CD4-positive, alpha-beta T cell treated with Interleukin-6 at 100 ng/mL for 8 hours (primary cell): ENCODE measurements around the gene CCRL2.

Experiments
- DNase-seq: peaks from one replicate; pipeline ENCODE4 v3.0.0-alpha.2; 2020; ENCODE audit warnings: mixed read lengths, low spot score

Gene CCRL2, protein sequence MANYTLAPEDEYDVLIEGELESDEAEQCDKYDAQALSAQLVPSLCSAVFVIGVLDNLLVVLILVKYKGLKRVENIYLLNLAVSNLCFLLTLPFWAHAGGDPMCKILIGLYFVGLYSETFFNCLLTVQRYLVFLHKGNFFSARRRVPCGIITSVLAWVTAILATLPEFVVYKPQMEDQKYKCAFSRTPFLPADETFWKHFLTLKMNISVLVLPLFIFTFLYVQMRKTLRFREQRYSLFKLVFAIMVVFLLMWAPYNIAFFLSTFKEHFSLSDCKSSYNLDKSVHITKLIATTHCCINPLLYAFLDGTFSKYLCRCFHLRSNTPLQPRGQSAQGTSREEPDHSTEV

DNA sequence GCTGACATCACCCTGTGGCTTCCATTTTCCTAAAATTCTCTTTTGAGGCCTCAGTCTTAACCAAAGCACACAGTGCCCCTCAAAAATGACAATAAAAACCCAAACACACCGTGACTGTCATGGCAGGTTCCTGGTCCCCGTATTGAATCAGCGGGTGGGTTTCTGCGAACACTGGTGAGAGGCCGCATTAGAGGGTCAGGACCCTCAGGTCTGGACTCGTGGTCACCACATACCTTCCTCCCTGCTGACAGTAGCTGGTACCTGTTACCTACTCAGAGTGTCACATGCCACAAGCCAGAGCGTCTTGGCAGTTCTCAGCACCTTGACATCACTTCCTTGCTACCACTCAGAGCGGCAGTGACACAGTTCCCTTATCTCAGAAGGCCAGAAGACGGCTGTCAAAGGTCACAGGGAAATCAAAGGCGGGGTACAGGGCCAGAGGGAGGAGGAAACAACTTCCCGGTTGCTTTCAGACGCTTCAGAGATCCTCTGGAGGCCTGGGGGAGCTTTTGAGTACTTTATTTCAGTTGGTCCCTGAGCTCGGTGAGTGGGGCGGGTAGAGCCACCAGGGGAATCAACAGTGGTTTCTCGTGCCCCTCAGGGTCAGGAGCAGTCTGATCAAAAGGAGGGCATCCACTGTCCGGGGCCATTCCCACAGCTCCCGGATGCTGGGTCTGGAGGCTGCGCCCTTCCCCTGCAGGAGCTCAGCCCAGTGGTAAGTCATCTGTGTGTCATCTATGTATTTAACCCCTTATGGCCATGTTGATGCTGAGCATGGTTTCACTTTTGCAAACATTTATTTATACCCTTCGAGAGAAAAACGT lies at the start of gene CCRL2, which contains the start of gene CCR5AS:
Gene CCRL2, plus strand, starts transcription at position 472 of the 824 bp plus-strand sequence. CDS start 821 bp downstream, outside the sequence.
Gene CCR5AS, minus strand, starts transcription at position 279 of the 824 bp plus-strand sequence.
- peak; percentile 32 for DNase-seq

DNA sequence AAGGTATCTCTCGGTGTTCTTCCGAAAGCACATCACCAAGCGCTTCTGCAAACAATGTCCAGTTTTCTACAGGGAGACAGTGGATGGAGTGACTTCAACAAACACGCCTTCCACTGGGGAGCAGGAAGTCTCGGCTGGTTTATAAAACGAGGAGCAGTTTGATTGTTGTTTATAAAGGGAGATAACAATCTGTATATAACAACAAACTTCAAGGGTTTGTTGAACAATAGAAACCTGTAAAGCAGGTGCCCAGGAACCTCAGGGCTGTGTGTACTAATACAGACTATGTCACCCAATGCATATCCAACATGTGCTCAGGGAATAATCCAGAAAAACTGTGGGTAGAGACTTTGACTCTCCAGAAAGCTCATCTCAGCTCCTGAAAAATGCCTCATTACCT lies 48.6 kb upstream of the CCRL2 start:
- no peak for DNase-seq

DNA sequence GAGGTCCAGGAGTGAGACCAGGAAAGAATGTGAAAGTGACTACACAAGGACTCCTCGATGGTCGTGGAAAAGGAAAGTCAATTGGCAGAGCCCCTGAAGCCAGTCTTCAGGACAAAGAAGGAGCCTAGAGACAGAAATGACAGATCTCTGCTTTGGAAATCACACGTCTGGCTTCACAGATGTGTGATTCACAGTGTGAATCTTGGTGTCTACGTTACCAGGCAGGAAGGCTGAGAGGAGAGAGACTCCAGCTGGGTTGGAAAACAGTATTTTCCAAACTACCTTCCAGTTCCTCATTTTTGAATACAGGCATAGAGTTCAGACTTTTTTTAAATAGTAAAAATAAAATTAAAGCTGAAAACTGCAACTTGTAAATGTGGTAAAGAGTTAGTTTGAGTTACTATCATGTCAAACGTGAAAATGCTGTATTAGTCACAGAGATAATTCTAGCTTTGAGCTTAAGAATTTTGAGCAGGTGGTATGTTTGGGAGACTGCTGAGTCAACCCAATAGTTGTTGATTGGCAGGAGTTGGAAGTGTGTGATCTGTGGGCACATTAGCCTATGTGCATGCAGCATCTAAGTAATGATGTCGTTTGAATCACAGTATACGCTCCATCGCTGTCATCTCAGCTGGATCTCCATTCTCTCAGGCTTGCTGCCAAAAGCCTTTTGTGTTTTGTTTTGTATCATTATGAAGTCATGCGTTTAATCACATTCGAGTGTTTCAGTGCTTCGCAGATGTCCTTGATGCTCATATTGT lies 47.1 kb upstream of the CCRL2 start:
- peak; percentile 26 for DNase-seq

DNA sequence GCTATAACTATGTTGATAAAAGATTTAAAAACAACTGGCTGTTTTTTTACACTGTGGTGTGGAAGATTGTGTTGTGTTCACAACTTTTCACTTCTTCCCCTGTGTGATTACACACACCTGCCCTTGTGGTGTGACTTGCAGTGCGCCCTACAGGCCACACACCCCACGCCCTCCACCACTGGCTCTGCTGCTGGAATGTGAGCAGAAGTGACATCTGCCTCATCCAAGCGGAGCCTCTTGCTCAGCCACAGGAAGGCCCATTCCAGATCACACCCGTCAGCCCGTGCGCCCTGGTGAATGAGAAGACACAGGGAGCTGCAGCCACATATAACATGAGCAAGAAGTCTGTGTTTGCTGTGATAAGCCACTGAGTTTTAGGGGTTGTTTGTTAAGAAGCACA lies 46.2 kb upstream of the CCRL2 start:
- no peak for DNase-seq

DNA sequence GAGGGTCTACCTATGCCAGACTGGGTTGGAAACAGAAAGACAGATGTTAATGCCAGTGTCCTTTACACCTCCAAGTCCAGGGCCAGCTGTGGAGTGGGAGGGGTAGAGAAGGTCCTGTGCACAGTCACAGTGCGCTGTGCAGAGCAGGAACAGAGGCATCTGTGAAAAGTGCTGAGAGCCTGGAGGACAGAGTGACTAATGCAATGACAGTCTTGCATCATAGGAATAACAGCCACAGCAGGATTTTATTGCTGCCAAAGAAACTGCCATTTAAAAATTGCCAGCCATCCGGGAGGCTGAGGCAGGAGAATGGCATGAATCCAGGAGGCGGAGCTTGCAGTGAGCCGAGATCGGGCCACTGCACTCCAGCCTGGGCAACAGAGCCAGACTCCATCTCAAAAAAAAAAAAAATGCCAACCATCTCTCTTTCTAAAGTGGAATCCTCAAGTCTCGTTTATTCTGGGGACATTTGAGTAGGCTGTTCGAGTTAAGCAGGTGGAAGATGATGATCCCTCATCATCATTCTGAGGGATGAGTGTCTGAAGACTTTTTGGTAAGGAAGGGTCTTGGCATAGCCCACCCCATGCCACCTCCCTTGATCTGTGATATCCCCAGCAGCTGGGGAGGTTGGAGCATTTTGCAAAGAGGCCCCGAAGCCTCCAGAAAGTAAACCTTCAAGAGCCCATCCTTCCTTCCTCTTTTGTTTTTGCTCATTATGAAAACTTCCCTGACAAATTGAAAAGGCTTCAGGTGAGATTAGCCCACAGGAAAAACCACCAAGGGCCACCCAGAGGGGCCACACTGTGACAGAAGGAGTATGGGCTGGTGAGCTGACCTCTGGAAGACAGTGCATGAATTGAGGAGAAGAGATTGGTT lies 45.4 kb upstream of the CCRL2 start:
- no peak for DNase-seq

DNA sequence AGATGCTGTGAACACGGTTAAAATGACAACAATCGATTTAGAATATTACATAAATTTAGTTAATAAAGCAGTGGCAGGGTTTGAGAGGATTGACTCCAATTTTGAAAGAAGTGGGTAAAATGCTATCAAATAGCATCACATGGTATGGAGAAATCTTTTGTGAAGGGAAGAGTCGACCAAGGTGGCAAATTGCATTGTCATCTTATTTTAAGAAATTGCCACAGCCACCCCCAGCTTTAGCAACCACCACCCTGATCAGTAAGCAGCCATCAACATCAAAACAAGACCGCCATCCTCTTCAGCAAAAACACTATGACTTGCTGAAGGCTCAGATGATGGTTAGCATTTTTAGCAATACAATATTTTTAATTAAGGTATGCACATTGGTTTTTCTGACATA lies 42.0 kb upstream of the CCRL2 start:
- DNase-seq = no peak

DNA sequence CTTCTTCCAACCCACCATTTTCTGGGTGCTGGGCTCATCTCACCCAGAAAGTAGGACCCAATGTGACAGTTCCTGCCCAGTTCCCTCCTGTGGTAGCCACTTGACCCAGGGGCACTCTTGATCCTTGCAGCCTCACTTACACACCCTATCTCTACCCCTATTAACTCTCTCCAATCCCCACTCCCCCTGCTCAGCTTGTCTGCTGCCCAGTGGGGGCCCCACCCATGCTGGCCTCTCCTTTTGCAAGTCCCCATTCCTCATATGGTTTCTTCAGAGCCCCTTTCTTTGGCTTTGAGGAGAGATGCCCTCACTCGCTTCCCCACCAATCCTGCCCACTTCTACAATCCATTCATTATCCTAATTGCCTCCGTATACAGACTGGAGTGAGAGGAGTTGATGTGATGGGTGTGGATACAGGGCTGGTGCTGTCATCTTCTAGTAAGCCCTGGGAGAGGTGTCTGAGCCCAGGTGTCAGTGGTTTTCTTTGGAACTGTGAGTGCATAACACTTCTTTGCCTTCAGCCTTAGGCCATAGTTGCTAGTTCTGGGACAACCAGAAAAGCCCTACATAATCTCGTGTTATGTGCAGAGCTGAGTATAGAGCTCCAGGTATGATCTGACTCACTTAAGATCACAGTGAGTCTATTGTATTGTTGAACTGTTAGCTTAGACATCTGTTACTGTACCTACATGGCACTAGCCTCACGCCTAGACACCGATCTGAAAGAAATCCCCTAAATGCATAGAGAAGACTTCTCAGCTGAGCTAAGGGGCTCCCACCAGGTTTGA lies 41.1 kb upstream of the CCRL2 start:
- no peak for DNase-seq

DNA sequence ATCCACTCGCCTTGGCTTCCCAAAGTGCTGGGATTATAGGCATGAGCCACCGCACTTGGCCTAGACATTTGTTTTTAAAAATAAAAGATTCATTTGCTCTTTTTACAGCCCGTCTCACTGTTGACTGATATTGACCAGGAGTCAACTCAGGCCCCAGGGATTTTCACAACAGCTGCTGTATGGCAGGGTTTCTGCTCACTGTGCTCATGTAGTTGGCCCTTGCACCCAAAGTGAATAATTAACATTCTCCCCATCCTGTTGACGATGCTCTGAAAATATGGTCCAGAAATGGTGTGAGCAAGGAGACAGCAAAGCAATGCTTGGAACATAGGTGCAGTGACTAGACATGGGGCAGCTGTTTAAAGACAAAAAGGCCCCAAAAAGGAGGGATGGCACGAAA lies 39.2 kb upstream of the CCRL2 start:
- no peak for DNase-seq

DNA sequence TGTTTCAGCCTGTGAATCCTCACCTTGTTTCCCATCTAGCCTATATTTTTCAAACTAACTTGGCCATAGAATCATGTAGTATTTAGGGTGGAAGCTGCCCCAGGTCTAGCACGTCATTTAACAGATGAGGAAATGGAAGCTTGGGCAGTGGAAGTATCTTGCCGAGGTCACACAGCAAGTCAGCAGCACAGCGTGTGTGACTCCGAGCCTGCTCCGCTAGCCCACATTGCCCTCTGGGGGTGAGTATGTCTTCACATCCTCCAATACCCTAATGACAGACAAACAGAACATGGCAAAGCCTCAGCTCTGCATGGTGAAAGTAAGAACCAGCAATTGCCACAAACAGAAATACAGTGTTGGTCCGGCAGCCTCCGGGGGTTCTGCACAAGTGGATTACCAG lies 38.5 kb upstream of the CCRL2 start:
- DNase-seq = peak; percentile 84

DNA sequence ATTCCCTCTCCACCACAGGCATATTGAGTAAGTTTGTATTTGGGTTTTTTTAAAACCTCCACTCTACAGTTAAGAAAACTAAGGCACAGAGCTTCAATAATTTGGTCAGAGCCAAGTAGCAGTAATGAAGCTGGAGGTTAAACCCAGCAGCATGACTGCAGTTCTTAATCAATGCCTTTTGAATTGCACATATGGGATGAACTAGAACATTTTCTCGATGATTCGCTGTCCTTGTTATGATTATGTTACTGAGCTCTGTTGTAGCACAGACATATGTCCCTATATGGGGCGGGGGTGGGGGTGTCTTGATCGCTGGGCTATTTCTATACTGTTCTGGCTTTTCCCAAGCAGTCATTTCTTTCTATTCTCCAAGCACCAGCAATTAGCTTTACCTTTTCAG lies 37.9 kb upstream of the CCRL2 start:
- no peak for DNase-seq

DNA sequence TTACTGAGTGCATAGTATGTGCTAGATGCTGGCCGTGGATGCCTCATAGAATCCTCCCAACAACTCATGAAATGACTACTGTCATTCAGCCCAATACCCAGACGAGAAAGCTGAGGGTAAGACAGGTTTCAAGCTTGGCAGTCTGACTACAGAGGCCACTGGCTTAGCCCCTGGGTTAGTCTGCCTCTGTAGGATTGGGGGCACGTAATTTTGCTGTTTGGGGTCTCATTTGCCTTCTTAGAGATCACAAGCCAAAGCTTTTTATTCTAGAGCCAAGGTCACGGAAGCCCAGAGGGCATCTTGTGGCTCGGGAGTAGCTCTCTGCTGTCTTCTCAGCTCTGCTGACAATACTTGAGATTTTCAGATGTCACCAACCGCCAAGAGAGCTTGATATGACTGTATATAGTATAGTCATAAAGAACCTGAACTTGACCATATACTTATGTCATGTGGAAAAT lies 37.4 kb upstream of the CCRL2 start:
- no peak for DNase-seq

DNA sequence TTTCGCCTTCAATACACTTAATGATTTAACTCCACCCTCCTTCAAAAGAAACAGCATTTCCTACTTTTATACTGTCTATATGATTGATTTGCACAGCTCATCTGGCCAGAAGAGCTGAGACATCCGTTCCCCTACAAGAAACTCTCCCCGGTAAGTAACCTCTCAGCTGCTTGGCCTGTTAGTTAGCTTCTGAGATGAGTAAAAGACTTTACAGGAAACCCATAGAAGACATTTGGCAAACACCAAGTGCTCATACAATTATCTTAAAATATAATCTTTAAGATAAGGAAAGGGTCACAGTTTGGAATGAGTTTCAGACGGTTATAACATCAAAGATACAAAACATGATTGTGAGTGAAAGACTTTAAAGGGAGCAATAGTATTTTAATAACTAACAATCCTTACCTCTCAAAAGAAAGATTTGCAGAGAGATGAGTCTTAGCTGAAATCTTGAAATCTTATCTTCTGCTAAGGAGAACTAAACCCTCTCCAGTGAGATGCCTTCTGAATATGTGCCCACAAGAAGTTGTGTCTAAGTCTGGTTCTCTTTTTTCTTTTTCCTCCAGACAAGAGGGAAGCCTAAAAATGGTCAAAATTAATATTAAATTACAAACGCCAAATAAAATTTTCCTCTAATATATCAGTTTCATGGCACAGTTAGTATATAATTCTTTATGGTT lies 36.1 kb upstream of the CCRL2 start, which contains the start of gene CCR5:
Gene CCR5, plus strand, starts transcription at position 108 of the 680 bp plus-strand sequence. CDS start 1,957 bp downstream, outside the sequence.
- DNase-seq = peak; percentile 64

DNA sequence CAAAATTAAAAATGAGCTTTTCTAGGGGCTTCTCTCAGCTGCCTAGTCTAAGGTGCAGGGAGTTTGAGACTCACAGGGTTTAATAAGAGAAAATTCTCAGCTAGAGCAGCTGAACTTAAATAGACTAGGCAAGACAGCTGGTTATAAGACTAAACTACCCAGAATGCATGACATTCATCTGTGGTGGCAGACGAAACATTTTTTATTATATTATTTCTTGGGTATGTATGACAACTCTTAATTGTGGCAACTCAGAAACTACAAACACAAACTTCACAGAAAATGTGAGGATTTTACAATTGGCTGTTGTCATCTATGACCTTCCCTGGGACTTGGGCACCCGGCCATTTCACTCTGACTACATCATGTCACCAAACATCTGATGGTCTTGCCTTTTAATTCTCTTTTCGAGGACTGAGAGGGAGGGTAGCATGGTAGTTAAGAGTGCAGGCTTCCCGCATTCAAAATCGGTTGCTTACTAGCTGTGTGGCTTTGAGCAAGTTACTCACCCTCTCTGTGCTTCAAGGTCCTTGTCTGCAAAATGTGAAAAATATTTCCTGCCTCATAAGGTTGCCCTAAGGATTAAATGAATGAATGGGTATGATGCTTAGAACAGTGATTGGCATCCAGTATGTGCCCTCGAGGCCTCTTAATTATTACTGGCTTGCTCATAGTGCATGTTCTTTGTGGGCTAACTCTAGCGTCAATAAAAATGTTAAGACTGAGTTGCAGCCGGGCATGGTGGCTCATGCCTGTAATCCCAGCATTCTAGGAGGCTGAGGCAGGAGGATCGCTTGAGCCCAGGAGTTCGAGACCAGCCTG lies 35.3 kb upstream of the CCRL2 start:
- DNase-seq = no peak

DNA sequence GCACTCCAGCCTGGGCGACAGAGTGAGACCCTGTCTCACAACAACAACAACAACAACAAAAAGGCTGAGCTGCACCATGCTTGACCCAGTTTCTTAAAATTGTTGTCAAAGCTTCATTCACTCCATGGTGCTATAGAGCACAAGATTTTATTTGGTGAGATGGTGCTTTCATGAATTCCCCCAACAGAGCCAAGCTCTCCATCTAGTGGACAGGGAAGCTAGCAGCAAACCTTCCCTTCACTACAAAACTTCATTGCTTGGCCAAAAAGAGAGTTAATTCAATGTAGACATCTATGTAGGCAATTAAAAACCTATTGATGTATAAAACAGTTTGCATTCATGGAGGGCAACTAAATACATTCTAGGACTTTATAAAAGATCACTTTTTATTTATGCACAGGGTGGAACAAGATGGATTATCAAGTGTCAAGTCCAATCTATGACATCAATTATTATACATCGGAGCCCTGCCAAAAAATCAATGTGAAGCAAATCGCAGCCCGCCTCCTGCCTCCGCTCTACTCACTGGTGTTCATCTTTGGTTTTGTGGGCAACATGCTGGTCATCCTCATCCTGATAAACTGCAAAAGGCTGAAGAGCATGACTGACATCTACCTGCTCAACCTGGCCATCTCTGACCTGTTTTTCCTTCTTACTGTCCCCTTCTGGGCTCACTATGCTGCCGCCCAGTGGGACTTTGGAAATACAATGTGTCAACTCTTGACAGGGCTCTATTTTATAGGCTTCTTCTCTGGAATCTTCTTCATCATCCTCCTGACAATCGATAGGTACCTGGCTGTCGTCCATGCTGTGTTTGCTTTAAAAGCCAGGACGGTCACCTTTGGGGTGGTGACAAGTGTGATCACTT lies 34.3 kb upstream of the CCRL2 start:
- DNase-seq = peak; percentile 43

DNA sequence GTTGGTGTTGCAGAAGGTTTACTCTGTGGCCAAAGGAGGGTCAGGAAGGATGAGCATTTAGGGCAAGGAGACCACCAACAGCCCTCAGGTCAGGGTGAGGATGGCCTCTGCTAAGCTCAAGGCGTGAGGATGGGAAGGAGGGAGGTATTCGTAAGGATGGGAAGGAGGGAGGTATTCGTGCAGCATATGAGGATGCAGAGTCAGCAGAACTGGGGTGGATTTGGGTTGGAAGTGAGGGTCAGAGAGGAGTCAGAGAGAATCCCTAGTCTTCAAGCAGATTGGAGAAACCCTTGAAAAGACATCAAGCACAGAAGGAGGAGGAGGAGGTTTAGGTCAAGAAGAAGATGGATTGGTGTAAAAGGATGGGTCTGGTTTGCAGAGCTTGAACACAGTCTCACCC lies 32.3 kb upstream of the CCRL2 start:
- no peak for DNase-seq

DNA sequence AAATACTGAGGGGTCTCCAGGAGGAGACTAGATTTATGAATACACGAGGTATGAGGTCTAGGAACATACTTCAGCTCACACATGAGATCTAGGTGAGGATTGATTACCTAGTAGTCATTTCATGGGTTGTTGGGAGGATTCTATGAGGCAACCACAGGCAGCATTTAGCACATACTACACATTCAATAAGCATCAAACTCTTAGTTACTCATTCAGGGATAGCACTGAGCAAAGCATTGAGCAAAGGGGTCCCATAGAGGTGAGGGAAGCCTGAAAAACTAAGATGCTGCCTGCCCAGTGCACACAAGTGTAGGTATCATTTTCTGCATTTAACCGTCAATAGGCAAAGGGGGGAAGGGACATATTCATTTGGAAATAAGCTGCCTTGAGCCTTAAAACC lies 31.8 kb upstream of the CCRL2 start:
- DNase-seq = no peak

DNA sequence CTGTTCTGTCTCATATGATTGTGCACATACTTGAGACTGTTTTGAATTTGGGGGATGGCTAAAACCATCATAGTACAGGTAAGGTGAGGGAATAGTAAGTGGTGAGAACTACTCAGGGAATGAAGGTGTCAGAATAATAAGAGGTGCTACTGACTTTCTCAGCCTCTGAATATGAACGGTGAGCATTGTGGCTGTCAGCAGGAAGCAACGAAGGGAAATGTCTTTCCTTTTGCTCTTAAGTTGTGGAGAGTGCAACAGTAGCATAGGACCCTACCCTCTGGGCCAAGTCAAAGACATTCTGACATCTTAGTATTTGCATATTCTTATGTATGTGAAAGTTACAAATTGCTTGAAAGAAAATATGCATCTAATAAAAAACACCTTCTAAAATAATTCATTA lies 31.2 kb upstream of the CCRL2 start:
- peak; percentile 16 for DNase-seq

DNA sequence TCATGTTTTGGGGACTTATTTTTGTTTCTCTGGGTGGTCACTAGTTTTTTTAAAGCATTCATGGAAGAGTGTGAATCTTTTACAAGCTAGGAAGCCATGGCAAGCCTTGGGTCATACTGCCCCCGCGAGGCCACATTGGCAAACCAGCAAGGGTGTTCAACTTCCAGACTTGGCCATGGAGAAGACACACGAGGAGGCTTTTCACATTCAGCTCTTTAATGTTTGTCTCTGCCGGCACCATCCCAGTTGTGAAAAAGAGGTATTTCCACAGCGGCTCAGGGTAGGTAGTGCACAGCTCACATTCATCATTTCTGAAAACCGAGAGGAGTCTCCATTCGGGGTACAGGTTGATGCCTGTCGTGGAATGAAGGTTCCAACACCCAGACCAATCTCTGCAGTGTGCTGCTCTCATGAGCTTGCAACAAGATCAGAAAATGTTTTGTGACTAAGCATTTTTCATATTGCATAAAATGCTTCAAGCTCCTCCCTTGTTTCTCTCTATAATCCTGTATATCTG lies 28.6 kb upstream of the CCRL2 start:
- DNase-seq = peak; percentile 60
